ENCODE data around the gene DAPK2. TPM values are rescaled to one million over a fixed set of nuclear protein-coding genes. Genes with fewer than 3 reads are reported as not detected.

DAPK2 gene
- total and polyA plus RNA-seq, 2 of the 4 experiments (the other 2 are of a cell fraction), result 0.34 to 0.36 TPM

DNA sequence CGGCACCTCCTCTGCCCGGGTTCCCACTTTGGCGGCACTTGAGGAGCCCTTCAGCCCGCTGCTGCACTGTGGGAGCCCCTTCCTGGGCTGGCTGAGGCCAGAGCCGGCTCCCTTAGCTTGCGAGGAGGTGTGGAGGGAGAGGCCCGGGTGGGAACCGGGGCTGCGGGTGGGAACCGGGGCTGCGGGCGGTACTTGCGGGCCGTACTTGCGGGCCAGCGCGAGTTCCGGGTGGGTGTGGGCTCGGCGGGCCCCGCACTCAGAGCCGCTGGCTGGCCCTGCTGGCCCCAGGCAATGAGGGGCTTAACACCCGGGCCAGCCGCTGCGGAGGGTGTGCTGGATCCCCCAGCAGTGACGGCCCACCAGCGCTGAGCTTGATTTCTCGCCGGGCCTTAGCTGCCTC, 14.4 kb upstream of the DAPK2 start:
- no peak overlapping the region for H3K27ac ChIP-seq (ENCODE audit: insufficient read depth, low read length)
- H3K18ac ChIP-seq (ENCODE audit: low read depth, low read length), result no peak overlapping the region
- H3K23ac ChIP-seq (ENCODE audit: low read depth, low read length), result no peak overlapping the region
- H3K36me3 ChIP-seq (ENCODE audit: control insufficient read depth, insufficient read depth, low read length), result no peaks in the 10 kb centered on the region
- POLR2A ChIA-PET (ENCODE audit: unreplicated experiment), result no interaction called here
- H2AK5ac ChIP-seq (ENCODE audit: low read depth, low read length), result no peak overlapping the region
- BruUV-seq (replicated peaks), result no TSS peak
- H2BK5ac ChIP-seq (ENCODE audit: low read depth, low read length, poor library complexity, severe bottlenecking), result no peak overlapping the region
- H3K9me1 ChIP-seq (ENCODE audit: insufficient read depth, low read length), result no peaks in the 10 kb centered on the region
- dilution Hi-C loops (cut with HindIII; ENCODE audit: low sequenced_read_pairs, unreplicated experiment), result no loop called here
- intact Hi-C loops (cut with micrococcal nuclease), result loop anchor here (10.0 kb wide), 1 partner anchor 596 kb away; no protein-coding TSS in a partner anchor
- WGBS, 2 experiments (ENCODE audit: extremely low coverage in 2 of 2, insufficient read length in 1 of 2), result 92% methylated on average over 9 of the region's 29 CpGs; no CpG with 5 or more reads in 1 of the 2 experiments
- in situ Hi-C loops (cut with MboI; ENCODE audit: low sequenced_read_pairs), result loop anchor here (25.0 kb wide), 2 partner anchors 423 to 773 kb away; partner anchors contain the start of gene APH1B
- no peak overlapping the region for H3K4me2 ChIP-seq (ENCODE audit: low read depth, low read length)
- no peak overlapping the region for H2BK20ac ChIP-seq (ENCODE audit: low read depth, low read length)
- H3K27me3 ChIP-seq (ENCODE audit: control insufficient read depth, insufficient read depth, low read length), result no peaks in the 10 kb centered on the region
- H2AK9ac ChIP-seq (replicated peaks; ENCODE audit: low read depth, low read length, poor library complexity), result no peak overlapping the region
- H3K4ac ChIP-seq (ENCODE audit: low read depth, low read length), result no peak overlapping the region
- no peak overlapping the region for H4K91ac ChIP-seq (ENCODE audit: insufficient read depth, low read depth, low read length)
- H4K20me1 ChIP-seq (ENCODE audit: insufficient read depth, low read length), result no peaks in the 10 kb centered on the region
- H3K9ac ChIP-seq (ENCODE audit: low read depth, low read length), result no peak overlapping the region
- no peak for ATAC-seq (ENCODE audit: low read depth)
- no peaks in the 10 kb centered on the region for H3K9me3 ChIP-seq (ENCODE audit: control insufficient read depth, insufficient read depth, low read length)
- H2BK120ac ChIP-seq (ENCODE audit: low read depth, low read length), result no peak overlapping the region
- H4K5ac ChIP-seq (ENCODE audit: low read depth, low read length), result no peak overlapping the region
- H3K79me1 ChIP-seq (ENCODE audit: low read depth in 1 of 2, low read length in 2 of 2), result no peaks in the 10 kb centered on the region
- H3K14ac ChIP-seq (replicated peaks; ENCODE audit: low read depth, low read length), result no peak overlapping the region
- CTCF ChIA-PET, result no interaction called here
- H2BK15ac ChIP-seq (ENCODE audit: low read depth, low read length), result no peak overlapping the region
- TF ChIP-seq FOS (IDR thresholded peaks at IDR 0.05; ENCODE audit: low read depth, low read length) (no peak), NFE2L2 (IDR thresholded peaks at IDR 0.05; ENCODE audit: low read depth, low read length) (no peak), MAFK (IDR thresholded peaks at IDR 0.05; ENCODE audit: low read depth, low read length) (no peak), MAZ (IDR thresholded peaks at IDR 0.05; ENCODE audit: borderline replicate concordance, low read depth, low read length) (no peak)
- TF ChIP-seq, protein P1, sequence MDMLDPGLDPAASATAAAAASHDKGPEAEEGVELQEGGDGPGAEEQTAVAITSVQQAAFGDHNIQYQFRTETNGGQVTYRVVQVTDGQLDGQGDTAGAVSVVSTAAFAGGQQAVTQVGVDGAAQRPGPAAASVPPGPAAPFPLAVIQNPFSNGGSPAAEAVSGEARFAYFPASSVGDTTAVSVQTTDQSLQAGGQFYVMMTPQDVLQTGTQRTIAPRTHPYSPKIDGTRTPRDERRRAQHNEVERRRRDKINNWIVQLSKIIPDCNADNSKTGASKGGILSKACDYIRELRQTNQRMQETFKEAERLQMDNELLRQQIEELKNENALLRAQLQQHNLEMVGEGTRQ (IDR thresholded peaks at IDR 0.05; ENCODE audit: low read depth, low read length), result no peak
- no peaks in the 10 kb centered on the region for H3K4me1 ChIP-seq (ENCODE audit: control insufficient read depth, insufficient read depth, low read length)
- H3K56ac ChIP-seq (ENCODE audit: extremely low read depth, insufficient read depth, low read length), result no peak overlapping the region
- no peak overlapping the region for H4K8ac ChIP-seq (ENCODE audit: low read depth in 2 of 2, low read length in 2 of 2)
- H3K4me3 ChIP-seq (ENCODE audit: insufficient read depth, low read depth, low read length), result no peak overlapping the region
- no peak overlapping the region for H2AFZ ChIP-seq (replicated peaks; ENCODE audit: low read length, poor library complexity)
- no peak for DNase-seq
